HG03103 (cell line): Measurements from ENCODE around the gene MRAP2.
"Not testable (repeated sequence)": the region's sequence is repeated elsewhere in the genome, so short reads cannot be mapped to it uniquely, and the experiment has no call there.

Source experiments
- ATAC-seq: cut with Tn5 transposase; IDR thresholded peaks from one replicate; pipeline ENCODE4 v1.9.1; 2021; ENCODE audit warnings: low read depth; ENCODE audit not compliant: unreplicated experiment

MRAP2 gene

GRCh38 chr6:84027340-84028181, 6.0 kb upstream of the MRAP2 start:
- no peak for ATAC-seq

- ATAC-seq, result no peak
Measured at GRCh38 chr6:84028350-84028749, 5.2 kb upstream of the MRAP2 start.

GRCh38 chr6:84032000-84032399, 1.6 kb upstream of the MRAP2 start:
- ATAC-seq, result not testable (repeated sequence)

- ATAC-seq, result no peak
Measured at GRCh38 chr6:84035484-84035883, 1.9 kb downstream of the MRAP2 start.

DNA sequence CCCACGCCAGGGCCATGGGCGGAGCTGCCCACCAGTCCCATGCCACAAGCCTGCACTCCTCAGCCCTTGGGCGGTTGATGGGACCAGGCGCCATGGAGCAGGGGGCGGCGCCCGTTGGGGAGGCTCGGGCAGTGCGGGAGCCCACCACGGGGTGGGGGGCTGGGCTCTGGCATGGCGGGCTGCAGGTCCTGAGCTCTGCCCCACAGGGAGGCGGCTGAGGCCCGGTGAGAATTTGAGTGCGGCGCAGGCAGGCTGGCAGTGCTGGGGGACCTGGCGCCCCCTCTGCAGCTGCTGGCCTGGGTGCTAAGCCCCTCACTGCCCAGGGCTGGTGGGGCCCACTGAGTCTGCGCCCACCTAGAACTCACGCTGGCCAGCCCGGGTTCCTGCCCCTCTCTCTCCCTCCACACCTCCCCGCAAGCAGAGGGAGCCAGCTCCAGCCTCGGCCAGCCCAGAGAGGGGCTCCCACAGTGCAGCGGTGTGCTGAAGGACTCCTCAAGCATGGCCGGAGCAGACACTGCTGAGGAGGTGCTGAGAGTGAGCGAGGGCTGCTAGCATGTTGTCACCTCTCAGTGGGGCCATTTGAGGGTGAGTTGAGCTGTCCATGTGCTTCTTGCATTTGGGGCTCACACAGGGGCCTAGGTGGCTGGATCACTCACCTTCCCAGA, 4.0 kb downstream of the MRAP2 start:
- ATAC-seq, result no peak

DNA sequence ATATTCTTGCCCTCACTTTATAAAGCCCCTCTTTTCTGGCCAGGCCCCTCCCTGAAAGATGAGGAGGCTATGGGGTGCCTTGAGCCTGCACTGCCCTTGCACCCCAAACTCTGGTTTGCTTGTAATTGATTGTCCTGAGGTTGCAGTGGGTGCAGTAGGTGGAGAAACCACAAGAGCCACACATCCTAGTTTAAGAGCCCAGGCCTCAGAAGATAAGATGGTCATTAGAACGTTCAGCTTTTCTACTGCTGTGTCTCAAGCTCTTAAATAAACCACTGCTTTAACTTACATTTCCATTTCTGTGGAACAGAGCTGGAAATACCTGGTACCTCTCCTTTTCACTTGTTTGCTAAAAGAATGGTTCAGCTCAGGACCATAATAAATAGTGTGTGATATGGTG, 9.0 kb downstream of the MRAP2 start:
- ATAC-seq, result no peak

DNA sequence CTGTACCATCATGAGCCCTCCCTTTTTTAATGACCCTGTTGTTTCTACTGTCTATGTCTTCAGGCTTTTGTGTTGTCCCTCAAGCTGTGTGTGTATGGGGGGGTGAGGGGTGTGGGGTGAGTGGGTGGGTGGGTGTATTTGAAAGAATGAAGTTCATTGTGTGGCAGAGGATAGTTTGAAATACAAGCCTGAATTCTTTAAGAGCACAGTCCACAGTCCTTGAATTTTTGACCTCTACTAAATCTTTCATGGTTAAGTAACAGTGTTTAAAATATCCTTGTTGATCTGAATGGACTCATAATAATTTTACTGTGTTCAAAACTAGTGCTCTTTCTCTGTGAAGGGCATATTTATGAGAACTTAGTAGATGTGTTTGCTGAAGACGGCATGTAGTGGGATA, 10.0 kb downstream of the MRAP2 start:
- ATAC-seq, result no peak

GRCh38 chr6:84046755-84047154, 13.2 kb downstream of the MRAP2 start:
- ATAC-seq, result no peak

DNA sequence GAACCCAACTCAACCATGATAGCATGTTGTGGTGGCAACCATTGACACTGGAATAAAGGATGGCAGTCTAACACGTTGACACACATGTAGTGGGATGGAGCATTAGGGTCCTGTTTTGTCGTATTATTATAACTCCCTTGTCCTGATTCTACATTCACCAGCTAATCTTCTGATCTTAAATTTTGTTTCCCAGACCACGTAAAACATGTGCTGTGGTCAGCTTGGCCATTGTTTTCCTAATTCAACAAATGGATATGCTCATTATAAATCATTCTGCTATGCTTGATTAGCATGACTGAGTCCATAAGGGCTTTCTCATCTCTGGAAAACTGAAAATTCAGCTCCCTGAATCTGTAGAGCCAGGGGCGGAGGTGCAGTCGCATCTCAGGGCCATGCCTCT, 15.0 kb downstream of the MRAP2 start:
- no peak for ATAC-seq

GRCh38 chr6:84050408-84050807, 16.8 kb downstream of the MRAP2 start:
- ATAC-seq, result no peak

DNA sequence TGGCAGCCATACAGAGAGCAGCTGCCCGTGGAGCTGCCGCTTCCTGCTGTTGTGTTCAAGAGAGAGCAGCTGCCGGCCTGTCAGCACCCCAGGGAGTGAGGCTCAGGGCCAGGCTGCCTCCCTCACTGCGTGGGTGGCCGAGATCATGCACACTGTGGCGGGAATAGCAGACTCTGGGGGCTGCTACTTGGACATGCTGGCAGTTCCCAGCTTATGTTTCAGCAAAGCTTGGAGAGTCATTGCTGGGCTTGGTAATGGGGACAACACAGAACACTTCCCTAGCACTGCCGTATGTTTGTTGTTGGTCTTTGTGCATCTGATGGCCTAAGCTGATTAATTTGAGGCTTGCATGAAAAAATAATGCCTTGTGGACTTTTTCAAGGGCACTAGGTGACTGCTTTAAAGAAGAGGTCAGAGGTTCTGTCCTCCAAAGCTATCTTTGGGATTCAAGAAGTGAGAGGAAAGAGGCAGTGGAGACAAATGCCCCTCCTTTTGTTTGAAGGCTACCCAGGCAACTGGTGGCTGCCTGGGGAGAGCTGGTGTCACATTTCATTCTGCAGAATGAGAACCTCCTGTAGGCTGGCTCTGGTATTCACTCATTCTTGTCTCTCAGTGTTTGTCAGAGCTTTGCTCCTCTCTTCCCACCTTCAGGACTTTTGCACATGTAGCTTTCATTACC, 18.8 kb downstream of the MRAP2 start:
- no peak for ATAC-seq

DNA sequence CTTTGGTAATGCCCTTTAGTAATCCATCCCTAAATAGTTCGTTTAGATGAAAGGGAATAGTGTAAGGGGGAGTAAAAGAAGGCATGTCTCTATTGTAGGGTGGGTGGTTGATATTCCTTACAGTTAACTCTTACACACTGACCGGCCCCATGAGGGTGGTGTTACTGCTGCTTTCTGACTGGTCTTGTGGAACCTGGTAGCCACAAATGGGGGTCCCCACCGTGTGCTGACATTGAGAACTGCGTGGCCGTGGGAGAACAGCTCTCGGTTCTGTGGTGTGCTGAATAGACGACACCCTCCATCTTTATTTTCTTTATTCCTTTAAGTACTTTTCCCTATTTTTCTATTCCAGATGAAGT, 19.3 kb downstream of the MRAP2 start:
- ATAC-seq, result no peak

- ATAC-seq, result no peak
Measured at GRCh38 chr6:84055647-84056046, 22.1 kb downstream of the MRAP2 start.

GRCh38 chr6:84057908-84058307, 24.3 kb downstream of the MRAP2 start:
- ATAC-seq, result no peak

DNA sequence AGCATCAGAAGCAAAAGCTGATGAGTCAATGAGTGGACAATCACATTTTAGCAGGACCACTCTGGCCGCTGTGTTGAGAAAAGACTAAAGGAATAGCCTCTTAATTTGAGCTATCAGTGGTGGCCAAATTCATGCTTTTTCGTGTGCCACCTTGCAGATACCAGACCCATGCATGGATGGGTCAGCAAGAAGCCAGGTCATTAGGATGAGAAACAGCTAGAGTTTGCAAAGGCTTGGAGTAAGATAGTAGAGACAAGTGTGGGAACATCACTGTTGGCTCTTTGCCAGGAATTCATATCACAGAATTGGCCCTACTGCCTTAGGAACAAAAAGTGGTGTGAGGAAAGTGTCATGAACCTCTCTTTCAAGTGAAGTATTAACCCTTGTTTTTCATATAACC, 25.5 kb downstream of the MRAP2 start:
- no peak for ATAC-seq

DNA sequence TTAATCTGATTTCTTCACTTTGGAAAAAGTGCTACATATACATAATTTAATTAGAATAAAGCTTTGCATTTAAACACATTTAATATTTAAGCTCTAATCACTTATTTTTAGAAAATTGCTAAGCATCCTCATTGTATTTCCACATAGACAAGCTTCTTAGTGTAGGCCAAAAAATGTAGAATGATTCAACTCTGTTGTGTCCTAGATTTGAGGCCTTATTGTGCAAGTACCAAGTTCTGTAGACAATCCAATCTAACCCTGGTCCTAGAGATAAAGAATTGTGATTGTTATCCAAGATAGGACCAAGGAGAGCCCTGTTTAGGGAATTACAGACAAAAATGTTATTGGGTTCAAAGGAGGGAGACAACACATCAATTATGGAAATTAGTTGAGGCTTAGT, 27.6 kb downstream of the MRAP2 start:
- no peak for ATAC-seq

GRCh38 chr6:84061613-84062398, 28.2 kb downstream of the MRAP2 start:
- no peak for ATAC-seq

DNA sequence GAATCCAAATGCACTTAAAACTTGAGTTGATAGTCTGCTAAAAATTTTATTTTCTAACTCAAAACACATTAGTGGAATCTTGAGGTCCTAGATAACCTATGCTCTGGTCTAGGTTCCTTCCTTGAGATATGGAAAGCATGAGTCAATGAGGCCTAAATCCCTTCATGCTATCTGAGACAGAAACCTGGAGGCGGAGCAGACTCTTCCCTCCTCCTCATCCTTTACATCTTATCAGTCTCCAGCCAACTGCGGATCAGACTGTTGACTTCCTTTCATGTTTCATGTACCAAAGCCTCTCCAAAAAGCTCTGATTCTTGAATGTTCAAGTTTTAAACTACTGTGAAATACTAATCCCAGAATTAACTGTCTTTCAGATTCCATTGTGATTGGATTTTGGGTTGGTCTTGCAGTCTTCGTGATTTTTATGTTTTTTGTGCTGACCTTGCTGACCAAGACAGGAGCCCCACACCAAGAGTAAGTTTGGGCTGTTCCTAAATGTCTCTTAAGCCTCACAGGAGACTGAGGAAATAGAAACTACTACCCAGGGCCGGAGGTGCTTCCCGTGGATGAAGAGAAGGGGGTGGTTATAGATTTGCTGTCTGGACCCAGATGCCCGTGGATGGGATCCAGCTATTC, 29.1 kb downstream of the MRAP2 start:
- no peak for ATAC-seq

DNA sequence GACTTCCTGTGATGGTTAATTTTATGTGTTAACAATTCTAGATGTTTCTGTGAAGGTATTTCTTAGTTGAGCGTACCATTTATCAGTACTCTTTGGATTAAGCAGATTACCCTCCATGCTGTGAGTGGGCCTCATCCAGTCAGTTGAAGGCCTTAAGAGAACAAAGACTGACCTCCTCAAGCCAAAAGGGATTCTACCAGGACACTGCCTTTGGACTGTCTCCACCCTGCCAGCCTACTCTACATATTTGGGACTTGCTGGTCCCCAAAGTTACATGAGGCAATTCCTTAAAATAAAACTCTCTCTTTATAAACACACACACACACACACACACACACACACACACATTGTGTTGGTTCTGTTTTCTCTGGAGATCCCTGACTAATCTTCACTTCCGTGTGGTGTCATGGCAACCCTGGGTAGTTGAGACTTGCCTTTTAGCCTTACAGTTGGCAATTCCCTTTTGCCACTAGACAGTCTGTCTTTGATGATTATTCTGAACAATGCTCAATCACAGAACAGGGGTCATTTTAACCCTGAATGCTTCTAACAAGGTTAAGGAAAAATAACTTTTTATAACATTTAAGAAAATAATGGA, 32.2 kb downstream of the MRAP2 start:
- ATAC-seq, result no peak

DNA sequence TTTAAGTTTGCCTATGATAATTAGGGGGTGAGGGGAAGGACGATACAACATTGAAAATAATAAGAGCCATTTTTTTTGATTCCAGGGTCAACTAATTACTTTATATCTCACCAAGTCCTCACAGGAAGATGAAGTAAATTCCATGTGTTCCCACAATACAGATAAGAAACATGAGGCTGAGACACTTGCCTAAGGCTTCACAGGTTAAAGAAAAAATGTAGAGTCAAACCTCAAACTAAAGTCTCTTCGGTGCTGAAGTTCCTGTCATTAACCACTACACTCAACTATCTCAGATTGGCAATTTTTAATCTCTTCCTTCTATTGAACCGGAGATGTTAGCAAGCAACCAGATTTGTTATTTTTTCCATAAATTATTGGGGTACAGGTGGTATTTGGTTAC, 33.0 kb downstream of the MRAP2 start:
- ATAC-seq, result no peak
